GM13976 (cell line): Measurements from ENCODE around the gene RNF175.

Experiments used
- DNase-seq: peaks from one replicate; pipeline ENCODE4 v3.0.0; 2012; ENCODE audit warnings: low spot score
- CTCF ChIP-seq: IDR thresholded peaks from 2 replicates; pipeline ENCODE4 v1.5.1; 2012; ENCODE audit warnings: borderline replicate concordance, mild to moderate bottlenecking; ENCODE audit not compliant: insufficient read depth; ENCODE audit errors: extremely low read depth, missing control alignments, control extremely low read depth
- in situ Hi-C: fragments of 300-500 bp; cut with MboI; formaldehyde crosslinking; loops from one replicate; pipeline ENCODE4 v1.12.0; 2022; ENCODE audit warnings: low sequenced_read_pairs, mixed read lengths, inconsistent platforms; ENCODE audit not compliant: unreplicated experiment

The RNF175 gene

GRCh38 chr4:153790962-153791551 is 31.2 kb upstream of the RNF175 start:
- in situ Hi-C loops = loop anchor here (25.0 kb wide), 1 partner anchor 721 kb away; no protein-coding TSS in a partner anchor
- no peak for TF ChIP-seq CTCF
- DNase-seq = peak; percentile 60

- DNase-seq = no peak
- in situ Hi-C loops = loop anchor here (25.0 kb wide), 1 partner anchor 722 kb away; no protein-coding TSS in a partner anchor
- no peak for TF ChIP-seq CTCF
These were observed 30.7 kb upstream of the RNF175 start for GRCh38 chr4:153790500-153790865.

- DNase-seq = peak; percentile 26
- in situ Hi-C loops = loop anchor here (25.0 kb wide), 1 partner anchor 722 kb away; no protein-coding TSS in a partner anchor
- TF ChIP-seq CTCF = no peak
These were observed 30.1 kb upstream of the RNF175 start for GRCh38 chr4:153789741-153790499.

DNA sequence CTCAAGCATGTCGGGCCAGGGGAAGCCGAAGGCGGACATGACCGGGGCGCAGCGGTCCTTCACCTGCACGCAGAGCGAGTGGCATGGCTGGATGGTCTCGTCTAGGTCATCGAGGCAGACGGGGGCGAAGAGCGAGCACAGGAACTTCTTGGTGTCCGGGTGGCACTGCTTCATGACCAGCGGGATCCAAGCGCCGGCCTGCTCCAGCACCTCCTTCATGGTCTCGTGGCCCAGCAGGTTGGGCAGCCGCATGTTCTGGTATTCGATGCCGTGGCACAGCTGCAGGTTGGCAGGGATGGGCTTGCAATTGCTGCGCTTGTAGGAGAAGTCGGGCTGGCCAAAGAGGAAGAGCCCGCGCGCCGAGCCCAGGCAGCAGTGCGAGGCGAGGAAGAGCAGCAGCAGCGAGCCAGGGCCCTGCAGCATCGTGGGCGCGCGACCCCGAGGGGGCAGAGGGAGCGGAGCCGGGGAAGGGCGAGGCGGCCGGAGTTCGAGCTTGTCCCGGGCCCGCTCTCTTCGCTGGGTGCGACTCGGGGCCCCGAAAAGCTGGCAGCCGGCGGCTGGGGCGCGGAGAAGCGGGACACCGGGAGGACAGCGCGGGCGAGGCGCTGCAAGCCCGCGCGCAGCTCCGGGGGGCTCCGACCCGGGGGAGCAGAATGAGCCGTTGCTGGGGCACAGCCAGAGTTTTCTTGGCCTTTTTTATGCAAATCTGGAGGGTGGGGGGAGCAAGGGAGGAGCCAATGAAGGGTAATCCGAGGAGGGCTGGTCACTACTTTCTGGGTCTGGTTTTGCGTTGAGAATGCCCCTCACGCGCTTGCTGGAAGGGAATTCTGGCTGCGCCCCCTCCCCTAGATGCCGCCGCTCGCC is 28.8 kb upstream of the RNF175 start, which contains the start of gene SFRP2:
Gene SFRP2 (minus strand): TSS at position 671 of the 864 bp plus-strand sequence. CDS start 248 bp downstream, at position 423.
- in situ Hi-C loops = loop anchor here (25.0 kb wide), 1 partner anchor 724 kb away; no protein-coding TSS in a partner anchor
- DNase-seq = peak; percentile 34
- TF ChIP-seq CTCF = no peak

DNA sequence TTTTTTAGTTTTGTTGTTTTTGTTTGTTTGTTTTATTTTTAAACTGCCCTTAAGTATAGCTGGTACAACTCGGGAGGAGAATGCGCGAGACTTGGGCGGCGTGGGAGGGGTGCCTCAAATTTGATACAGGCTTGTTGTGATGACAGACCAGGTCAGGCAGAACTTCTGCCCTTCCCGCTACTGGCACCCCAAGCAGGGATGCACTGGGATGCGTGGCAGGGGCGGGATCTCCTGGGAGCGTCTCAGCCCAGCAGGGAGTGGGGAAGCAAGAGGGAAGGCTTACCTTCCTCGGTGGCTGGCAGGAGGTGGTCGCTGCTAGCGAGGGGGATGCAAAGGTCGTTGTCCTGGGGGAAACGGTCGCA is 28.2 kb upstream of the RNF175 start:
- TF ChIP-seq CTCF = no peak
- in situ Hi-C loops = loop anchor here (25.0 kb wide), 1 partner anchor 724 kb away; no protein-coding TSS in a partner anchor
- DNase-seq = no peak

- no peak for TF ChIP-seq CTCF
- DNase-seq = no peak
- in situ Hi-C loops = loop anchor here (25.0 kb wide), 1 partner anchor 725 kb away; no protein-coding TSS in a partner anchor
These were observed 27.8 kb upstream of the RNF175 start for GRCh38 chr4:153787575-153787974.
